HepG2 (cell line): ENCODE measurements around the gene PSD4. TPM values are rescaled to one million over a fixed set of nuclear protein-coding genes. Genes with fewer than 3 reads are reported as not detected.
A peak's percentile ranks its signal among the peaks of the same experiment; 100 is the strongest.

Experiments
- DMAP1 ChIP-seq: IDR thresholded peaks from 2 replicates; pipeline ENCODE4 v1.6.1; 2016
- FOXA1 ChIP-seq, 2 experiments: fragments of 450-650 bp in 1 of 2; sonication (generic) in 1 of 2; formaldehyde crosslinking in 1 of 2; IDR thresholded peaks; 2 replicates each; pipeline versions ENCODE4 v1.4.0 to v1.6.1; 2016 to 2020; ENCODE audit warnings: missing genetic modification reagents in 1 of 2
- MED1 ChIP-seq: sonication (generic); formaldehyde crosslinking; IDR thresholded peaks from 2 replicates; pipeline ENCODE4 v1.4.0; 2020; ENCODE audit warnings: missing genetic modification reagents
- NFRKB ChIP-seq: fragments of 450-650 bp; IDR thresholded peaks from 2 replicates; pipeline ENCODE4 v1.6.1; 2017
- PBX2 ChIP-seq: IDR thresholded peaks from 2 replicates; pipeline ENCODE4 v1.6.1; 2016; ENCODE audit warnings: control low read depth
- SMAD1 ChIP-seq: sonication (generic); formaldehyde crosslinking; IDR thresholded peaks from 2 replicates; pipeline ENCODE4 v1.4.0; 2020; ENCODE audit warnings: missing genetic modification reagents, low read depth, mild to moderate bottlenecking, borderline replicate concordance
- SMAD3 ChIP-seq: sonication (generic); formaldehyde crosslinking; IDR thresholded peaks from 2 replicates; pipeline ENCODE4 v1.4.0; 2020; ENCODE audit warnings: missing genetic modification reagents
- SOX13 ChIP-seq, 3 experiments: fragments of 450-650 bp in 1 of 3; sonication (generic) in 1 of 3; formaldehyde crosslinking in 1 of 3; IDR thresholded peaks in 2 of 3; conservative IDR thresholded peaks in 1 of 3; 2 replicates each; pipeline versions ENCODE4 v1.5.0 to v1.6.1; 2016 to 2020; ENCODE audit warnings: antibody characterized with exemption in 1 of 3, mild to moderate bottlenecking in 1 of 3, missing compliant biosample characterization in 1 of 3, missing genetic modification reagents in 1 of 3, moderate library complexity in 1 of 3
- SRSF9 ChIP-seq: fragments of 200-400 bp; formaldehyde crosslinking; IDR thresholded peaks from 2 replicates; pipeline ENCODE4 v1.6.1; 2018; ENCODE audit warnings: borderline replicate concordance, mild to moderate bottlenecking, low read depth, low read length; ENCODE audit not compliant: insufficient read depth, poor library complexity, severe bottlenecking
- WIZ ChIP-seq: sonication (generic); formaldehyde crosslinking; IDR thresholded peaks from 2 replicates; pipeline ENCODE4 v1.5.1; 2020; ENCODE audit warnings: mild to moderate bottlenecking, missing genetic modification reagents
- ZNF24 ChIP-seq: fragments of 450-650 bp; IDR thresholded peaks from 2 replicates; pipeline ENCODE4 v1.6.1; 2017; ENCODE audit warnings: antibody characterized with exemption, mild to moderate bottlenecking
- ZNF362 ChIP-seq: sonication (generic); formaldehyde crosslinking; IDR thresholded peaks from 2 replicates; pipeline ENCODE4 v1.4.0; 2020; ENCODE audit warnings: missing genetic modification reagents, mild to moderate bottlenecking, borderline replicate concordance
- ZNF549 ChIP-seq: sonication (generic); formaldehyde crosslinking; IDR thresholded peaks from 2 replicates; pipeline ENCODE4 v1.5.0; 2020; ENCODE audit warnings: missing genetic modification reagents
- ZNF564 ChIP-seq: sonication (generic); formaldehyde crosslinking; IDR thresholded peaks from 2 replicates; pipeline ENCODE4 v1.8.1; 2023; ENCODE audit warnings: mild to moderate bottlenecking, missing genetic modification reagents
- ZNF629 ChIP-seq: sonication (generic); formaldehyde crosslinking; conservative IDR thresholded peaks from 2 replicates; pipeline ENCODE4 v1.5.0; 2020; ENCODE audit warnings: missing genetic modification reagents
- ZNF775 ChIP-seq: sonication (generic); formaldehyde crosslinking; IDR thresholded peaks from 2 replicates; pipeline ENCODE4 v1.4.0; 2020; ENCODE audit warnings: missing genetic modification reagents, mild to moderate bottlenecking, moderate library complexity, borderline replicate concordance
- ZNF878 ChIP-seq: sonication (generic); formaldehyde crosslinking; IDR thresholded peaks from 2 replicates; pipeline ENCODE4 v1.8.1; 2023; ENCODE audit warnings: mild to moderate bottlenecking, missing genetic modification reagents, moderate library complexity
- polyA plus RNA-seq, 8 experiments: library from polyadenylated mRNA; depleted of rRNA in 3 of 8; stranded (reverse) in 7 of 8; unstranded in 1 of 8; fragments of >200 nt; fragmentation: Illumina TruSeq in 4 of 8; extraction: Trizol in 4 of 8; gene quantifications; 2 replicates each; pipeline versions ENCODE4 v1.2.1 to v1.2.3, GENCODE V29; 2011 to 2016; ENCODE audit warnings: low read depth in 4 of 8, missing spikeins in 1 of 8, mixed read lengths in 1 of 8; ENCODE audit not compliant: insufficient read depth in 1 of 8
- total RNA-seq, 5 experiments: library from RNA; depleted of rRNA; stranded (reverse); fragments of >200 nt; fragmentation: Illumina TruSeq; extraction: Trizol; gene quantifications; 2 replicates each; pipeline ENCODE4 v1.2.3, GENCODE V29; 2016; ENCODE audit warnings: low read depth in 1 of 5
- TF ChIP-seq, protein P1 (sequence below), 2 experiments: sonication (generic) in 1 of 2; formaldehyde crosslinking in 1 of 2; IDR thresholded peaks; 2 replicates each; pipeline versions ENCODE4 v1.6.1 to v1.9.0; 2014 to 2022; ENCODE audit warnings: antibody characterized with exemption in 1 of 2, borderline replicate concordance in 1 of 2, inconsistent platforms in 1 of 2, low read depth in 1 of 2, missing genetic modification reagents in 1 of 2
- TF ChIP-seq, protein P2 (sequence below): sonication (generic); formaldehyde crosslinking; IDR thresholded peaks from 2 replicates; pipeline ENCODE4 v1.4.0; 2020; ENCODE audit warnings: missing genetic modification reagents; ENCODE audit errors: not compliant biosample characterization

Gene PSD4
- total and polyA plus RNA-seq, 2 of the 13 experiments (the other 11 are each of a cell fraction or from before 2014, with no cell fraction given) = 5.8 to 9.4 TPM

GRCh38 chr2:113124984-113125855 is 48.6 kb upstream of the PSD4 start (continued):
- TF ChIP-seq, protein P1, sequence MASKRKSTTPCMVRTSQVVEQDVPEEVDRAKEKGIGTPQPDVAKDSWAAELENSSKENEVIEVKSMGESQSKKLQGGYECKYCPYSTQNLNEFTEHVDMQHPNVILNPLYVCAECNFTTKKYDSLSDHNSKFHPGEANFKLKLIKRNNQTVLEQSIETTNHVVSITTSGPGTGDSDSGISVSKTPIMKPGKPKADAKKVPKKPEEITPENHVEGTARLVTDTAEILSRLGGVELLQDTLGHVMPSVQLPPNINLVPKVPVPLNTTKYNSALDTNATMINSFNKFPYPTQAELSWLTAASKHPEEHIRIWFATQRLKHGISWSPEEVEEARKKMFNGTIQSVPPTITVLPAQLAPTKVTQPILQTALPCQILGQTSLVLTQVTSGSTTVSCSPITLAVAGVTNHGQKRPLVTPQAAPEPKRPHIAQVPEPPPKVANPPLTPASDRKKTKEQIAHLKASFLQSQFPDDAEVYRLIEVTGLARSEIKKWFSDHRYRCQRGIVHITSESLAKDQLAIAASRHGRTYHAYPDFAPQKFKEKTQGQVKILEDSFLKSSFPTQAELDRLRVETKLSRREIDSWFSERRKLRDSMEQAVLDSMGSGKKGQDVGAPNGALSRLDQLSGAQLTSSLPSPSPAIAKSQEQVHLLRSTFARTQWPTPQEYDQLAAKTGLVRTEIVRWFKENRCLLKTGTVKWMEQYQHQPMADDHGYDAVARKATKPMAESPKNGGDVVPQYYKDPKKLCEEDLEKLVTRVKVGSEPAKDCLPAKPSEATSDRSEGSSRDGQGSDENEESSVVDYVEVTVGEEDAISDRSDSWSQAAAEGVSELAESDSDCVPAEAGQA (IDR thresholded peaks at IDR 0.05; ENCODE audit: low read depth) = no peak
- TF ChIP-seq, protein P1 (CRISPR knock-in tag; IDR thresholded peaks at IDR 0.05; ENCODE audit: borderline replicate concordance) = no peak
- TF ChIP-seq FOXA1 (IDR thresholded peaks at IDR 0.05) = no peak
- no peak for TF ChIP-seq FOXA1 (CRISPR knock-in tag; IDR thresholded peaks at IDR 0.05)
- peak; percentile 91 for TF ChIP-seq MED1 (CRISPR knock-in tag)
- TF ChIP-seq PBX2 = no peak
- no peak for TF ChIP-seq SMAD1
- TF ChIP-seq NFRKB = no peak
- TF ChIP-seq, protein P2, sequence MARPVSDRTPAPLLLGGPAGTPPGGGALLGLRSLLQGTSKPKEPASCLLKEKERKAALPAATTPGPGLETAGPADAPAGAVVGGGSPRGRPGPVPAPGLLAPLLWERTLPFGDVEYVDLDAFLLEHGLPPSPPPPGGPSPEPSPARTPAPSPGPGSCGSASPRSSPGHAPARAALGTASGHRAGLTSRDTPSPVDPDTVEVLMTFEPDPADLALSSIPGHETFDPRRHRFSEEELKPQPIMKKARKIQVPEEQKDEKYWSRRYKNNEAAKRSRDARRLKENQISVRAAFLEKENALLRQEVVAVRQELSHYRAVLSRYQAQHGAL = no peak
- peak; percentile 48; the same call in 1 of the 2 replicates for TF ChIP-seq ZNF878 (CRISPR knock-in tag)
- TF ChIP-seq ZNF24 = no peak
- no peak for TF ChIP-seq ZNF549 (CRISPR knock-in tag)
- TF ChIP-seq SOX13 (IDR thresholded peaks at IDR 0.05) = no peak
- peak in 1 of 2 experiments; percentile 67; a peak in 1 of 4 replicates for TF ChIP-seq SOX13 (CRISPR knock-in tag; conservative IDR thresholded peaks at IDR 0.05 in 1 of 2, IDR thresholded peaks at IDR 0.05 in 1 of 2)
- TF ChIP-seq ZNF564 (CRISPR knock-in tag) = no peak
- TF ChIP-seq SMAD3 (CRISPR knock-in tag) = peak; percentile 36; the same call in 1 of the 2 replicates
- no peak for TF ChIP-seq ZNF629 (CRISPR knock-in tag)
- 0 out of 2 replicates have a peak, but pooled peaks have one; percentile 18 for TF ChIP-seq WIZ (CRISPR knock-in tag)
- no peak for TF ChIP-seq ZNF775 (CRISPR knock-in tag)
- TF ChIP-seq DMAP1 = no peak
- TF ChIP-seq SRSF9 = no peak
- no peak for TF ChIP-seq ZNF362
